MCF 10A (cell line): Measurements from ENCODE around the gene CALN1. TPM values are rescaled to one million over a fixed set of nuclear protein-coding genes. Genes with fewer than 3 reads are reported as not detected.

ENCODE experiments used
- BruUV-seq: library from RNA; stranded (reverse); fragments of 400-500 nt; replicated peaks from 2 replicates; lab custom pipeline; 2021; lab: Mats Ljungman, UMichigan
- CTCF ChIA-PET: fragments of 300-600 bp; sonication (Branson Sonifier 250); formaldehyde crosslinking; extraction: SDS; loops from one replicate; lab custom pipeline; 2021; ENCODE audit warnings: antibody characterized with exemption, inconsistent platforms; lab: Yijun Ruan, JAX
- POLR2A ChIA-PET: fragments of 300-600, 350-650 bp; sonication (Branson Sonifier 250); formaldehyde crosslinking; extraction: SDS; loops from one replicate; lab custom pipeline; 2020; ENCODE audit warnings: antibody characterized with exemption, inconsistent platforms; lab: Yijun Ruan, JAX
- DNase-seq: peaks from one replicate; pipeline ENCODE4 v3.0.0-alpha.2; 2018; ENCODE audit not compliant: unreplicated experiment
- H3K27ac Mint-ChIP-seq: one replicate; pipeline ENCODE4 v1.8.0; 2022; ENCODE audit warnings: mild to moderate bottlenecking, low read depth, mixed read lengths; ENCODE audit not compliant: unreplicated experiment
- H3K27me3 Mint-ChIP-seq: one replicate; pipeline ENCODE4 v1.8.0; 2022; ENCODE audit warnings: mixed read lengths; ENCODE audit not compliant: insufficient read depth, unreplicated experiment
- H3K36me3 Mint-ChIP-seq: one replicate; pipeline ENCODE4 v1.8.0; 2022; ENCODE audit warnings: mild to moderate bottlenecking, moderate library complexity, mixed read lengths; ENCODE audit not compliant: insufficient read depth, unreplicated experiment
- H3K4me1 Mint-ChIP-seq: one replicate; pipeline ENCODE4 v1.8.0; 2022; ENCODE audit warnings: mixed read lengths; ENCODE audit not compliant: insufficient read depth, unreplicated experiment
- H3K4me3 Mint-ChIP-seq: one replicate; pipeline ENCODE4 v1.8.0; 2022; ENCODE audit warnings: mild to moderate bottlenecking, moderate library complexity, mixed read lengths; ENCODE audit not compliant: unreplicated experiment
- H3K9me3 Mint-ChIP-seq: one replicate; pipeline ENCODE4 v1.8.0; 2022; ENCODE audit warnings: mixed read lengths; ENCODE audit not compliant: unreplicated experiment
- intact Hi-C: fragments of 100-400 bp; cut with micrococcal nuclease; formaldehyde crosslinking; loops from 2 replicates; pipeline ENCODE4 v1.14.1; 2022
- total RNA-seq: library from RNA; stranded (reverse); gene quantifications from 2 replicates; pipeline ENCODE4 v1.2.3, GENCODE V29; 2022
- TF ChIP-seq, protein P1 (sequence below): fragments of 200-600 bp; IDR thresholded peaks from one replicate; pipeline ENCODE4 v1.8.0; 2022; ENCODE audit warnings: antibody characterized with exemption, mild to moderate bottlenecking; ENCODE audit not compliant: unreplicated experiment

Gene CALN1
- total RNA-seq, 1 experiment from 2014 or later, result not detected

DNA sequence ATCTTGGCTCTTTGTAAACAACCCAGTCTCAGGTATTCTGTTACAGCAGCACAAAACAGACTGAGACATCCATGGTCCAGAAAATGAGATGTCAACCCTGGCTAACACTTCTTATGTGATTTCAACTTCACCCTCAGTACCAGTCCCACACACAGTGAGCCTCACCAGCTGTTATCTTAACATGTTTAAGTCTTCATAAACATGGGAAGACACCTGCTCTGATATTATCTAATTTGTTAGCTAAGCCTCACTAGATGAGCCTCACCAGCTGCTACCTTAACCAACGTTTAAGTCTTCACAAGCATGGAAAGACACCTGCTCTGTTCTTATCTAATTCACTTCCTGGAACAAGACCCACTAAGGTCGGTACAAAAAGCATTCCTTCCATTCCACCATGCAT, 130.8 kb downstream of the CALN1 start:
- ChIA-PET CTCF (interaction anchor here (0.6 kb wide), 2 partner anchors 142 to 459 kb away, joined by 3 read pairs; no protein-coding TSS in a partner anchor), POLR2A (interaction anchor here (0.6 kb wide), 1 partner anchor 546 kb away, joined by 4 read pairs; no protein-coding TSS in a partner anchor)
- no TSS peak for BruUV-seq
- Mint-ChIP-seq H3K27me3 (peaks cover 8% of the 10 kb centered on the region), H3K9me3 (peaks cover 6% of the 10 kb centered on the region), H3K36me3 (no peaks in the 10 kb centered on the region), H3K4me1 (no peaks in the 10 kb centered on the region), H3K27ac (no peak overlapping the region), H3K4me3 (no peak overlapping the region)
- DNase-seq, result no peak
- intact Hi-C loops, result no loop called here
- TF ChIP-seq, protein P1, sequence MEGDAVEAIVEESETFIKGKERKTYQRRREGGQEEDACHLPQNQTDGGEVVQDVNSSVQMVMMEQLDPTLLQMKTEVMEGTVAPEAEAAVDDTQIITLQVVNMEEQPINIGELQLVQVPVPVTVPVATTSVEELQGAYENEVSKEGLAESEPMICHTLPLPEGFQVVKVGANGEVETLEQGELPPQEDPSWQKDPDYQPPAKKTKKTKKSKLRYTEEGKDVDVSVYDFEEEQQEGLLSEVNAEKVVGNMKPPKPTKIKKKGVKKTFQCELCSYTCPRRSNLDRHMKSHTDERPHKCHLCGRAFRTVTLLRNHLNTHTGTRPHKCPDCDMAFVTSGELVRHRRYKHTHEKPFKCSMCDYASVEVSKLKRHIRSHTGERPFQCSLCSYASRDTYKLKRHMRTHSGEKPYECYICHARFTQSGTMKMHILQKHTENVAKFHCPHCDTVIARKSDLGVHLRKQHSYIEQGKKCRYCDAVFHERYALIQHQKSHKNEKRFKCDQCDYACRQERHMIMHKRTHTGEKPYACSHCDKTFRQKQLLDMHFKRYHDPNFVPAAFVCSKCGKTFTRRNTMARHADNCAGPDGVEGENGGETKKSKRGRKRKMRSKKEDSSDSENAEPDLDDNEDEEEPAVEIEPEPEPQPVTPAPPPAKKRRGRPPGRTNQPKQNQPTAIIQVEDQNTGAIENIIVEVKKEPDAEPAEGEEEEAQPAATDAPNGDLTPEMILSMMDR, result no peak

DNA sequence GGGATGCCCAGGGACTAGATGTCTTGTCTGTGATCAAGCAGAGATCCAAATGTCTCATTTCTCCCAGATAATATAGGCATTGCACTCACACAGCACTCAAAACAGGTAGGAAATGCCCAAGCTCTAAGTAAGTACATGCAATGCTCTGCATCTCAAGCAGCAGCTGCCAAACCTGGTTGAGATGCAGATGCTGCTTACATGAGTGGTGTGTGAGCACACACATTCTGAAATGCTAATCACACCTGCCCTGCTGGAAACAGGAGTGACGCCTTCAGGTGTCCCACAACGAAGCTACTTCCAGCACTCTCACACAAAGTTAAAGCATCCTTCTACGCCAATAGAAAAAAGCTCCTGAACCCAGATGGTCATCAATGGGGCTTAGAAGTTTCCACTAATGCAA, 132.9 kb downstream of the CALN1 start:
- ChIA-PET POLR2A (no interaction called here), CTCF (no interaction called here)
- no peaks in the 10 kb centered on the region for H3K4me1 Mint-ChIP-seq
- no peaks in the 10 kb centered on the region for H3K36me3 Mint-ChIP-seq
- TF ChIP-seq, protein P1, result no peak
- no TSS peak for BruUV-seq
- intact Hi-C loops, result no loop called here
- peaks cover 8% of the 10 kb centered on the region for H3K9me3 Mint-ChIP-seq
- H3K4me3 Mint-ChIP-seq, result no peak overlapping the region
- no peak overlapping the region for H3K27ac Mint-ChIP-seq
- peaks cover 8% of the 10 kb centered on the region for H3K27me3 Mint-ChIP-seq
- DNase-seq, result no peak

GRCh38 chr7:72278550-72278949, 133.6 kb downstream of the CALN1 start:
- DNase-seq, result no peak
- intact Hi-C loops, result no loop called here
- CTCF ChIA-PET, result no interaction called here
- no TSS peak for BruUV-seq
- peaks cover 8% of the 10 kb centered on the region for H3K9me3 Mint-ChIP-seq
- H3K36me3 Mint-ChIP-seq, result no peaks in the 10 kb centered on the region
- H3K27ac Mint-ChIP-seq, result no peak overlapping the region
- TF ChIP-seq, protein P1, result no peak
- no peaks in the 10 kb centered on the region for H3K4me1 Mint-ChIP-seq
- peaks cover 8% of the 10 kb centered on the region for H3K27me3 Mint-ChIP-seq
- no peak overlapping the region for H3K4me3 Mint-ChIP-seq
- POLR2A ChIA-PET, result no interaction called here

- POLR2A ChIA-PET, result no interaction called here
- H3K27ac Mint-ChIP-seq, result no peak overlapping the region
- DNase-seq, result no peak
- no peak overlapping the region for H3K4me3 Mint-ChIP-seq
- peaks cover 13% of the 10 kb centered on the region for H3K9me3 Mint-ChIP-seq
- H3K36me3 Mint-ChIP-seq, result no peaks in the 10 kb centered on the region
- no peaks in the 10 kb centered on the region for H3K4me1 Mint-ChIP-seq
- intact Hi-C loops, result no loop called here
- BruUV-seq, result no TSS peak
- peaks cover 8% of the 10 kb centered on the region for H3K27me3 Mint-ChIP-seq
- TF ChIP-seq, protein P1, result no peak
- CTCF ChIA-PET, result no interaction called here
Observed at GRCh38 chr7:72275382-72276070, 136.6 kb downstream of the CALN1 start.
